Measurements from ENCODE around the gene FAXDC2. TPM values are rescaled to one million over a fixed set of nuclear protein-coding genes. Genes with fewer than 3 reads are reported as not detected.

Gene FAXDC2, protein sequence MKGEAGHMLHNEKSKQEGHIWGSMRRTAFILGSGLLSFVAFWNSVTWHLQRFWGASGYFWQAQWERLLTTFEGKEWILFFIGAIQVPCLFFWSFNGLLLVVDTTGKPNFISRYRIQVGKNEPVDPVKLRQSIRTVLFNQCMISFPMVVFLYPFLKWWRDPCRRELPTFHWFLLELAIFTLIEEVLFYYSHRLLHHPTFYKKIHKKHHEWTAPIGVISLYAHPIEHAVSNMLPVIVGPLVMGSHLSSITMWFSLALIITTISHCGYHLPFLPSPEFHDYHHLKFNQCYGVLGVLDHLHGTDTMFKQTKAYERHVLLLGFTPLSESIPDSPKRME
- total RNA-seq (ENCODE audit: low replicate concordance) = 7.3 and 9.2 TPM in 2 replicates

DNA sequence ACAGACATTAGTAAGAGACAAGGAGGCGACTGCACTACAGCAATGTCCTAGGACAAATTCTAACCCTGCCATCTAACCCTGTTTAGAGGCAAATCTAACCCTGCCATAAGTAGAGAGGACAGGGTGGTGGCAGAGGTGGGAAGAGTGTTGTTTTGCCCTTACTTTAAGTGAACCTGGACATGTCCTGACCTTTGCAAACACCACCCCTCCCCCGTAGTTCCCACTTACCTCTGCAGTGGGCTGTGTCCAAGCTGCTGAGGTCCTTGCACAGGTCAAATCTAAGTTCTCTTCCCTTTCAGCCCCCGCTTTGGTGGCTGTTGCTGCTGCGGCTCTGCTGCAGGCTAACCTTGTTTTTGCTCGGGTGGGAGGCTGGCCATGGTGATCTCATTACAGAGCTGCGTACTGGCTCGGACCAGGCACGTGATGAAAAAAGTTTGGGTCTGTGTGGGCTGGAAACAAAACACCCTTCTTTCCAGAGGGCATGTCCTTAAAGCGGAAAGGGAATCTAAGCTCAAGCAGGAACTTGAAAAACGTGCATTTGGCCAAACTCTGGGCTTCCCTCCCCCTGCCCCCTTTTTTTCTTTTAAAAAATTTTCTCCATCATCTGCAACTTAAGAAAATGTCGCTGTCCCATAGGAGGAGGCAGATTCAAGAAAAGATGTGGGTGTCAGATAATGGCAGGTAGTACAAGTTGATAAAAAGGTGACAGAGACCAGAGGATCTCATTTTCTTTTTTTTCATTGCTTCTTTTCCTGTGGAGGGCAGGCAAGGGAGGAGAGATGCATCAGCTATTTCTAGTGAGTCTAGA lies at the start of gene FAXDC2:
TSS of gene FAXDC2 (minus strand) at position 349 of the 808 bp plus-strand sequence. CDS start 12,425 bp downstream, outside the sequence.
- Mint-ChIP-seq H3K9me3 (no peaks in the 10 kb centered on the region), H3K27me3 (ENCODE audit: insufficient read depth, low read depth) (peaks cover 2% of the 10 kb centered on the region), H3K36me3 (peaks cover 1% of the 10 kb centered on the region), H3K27ac (peak within 1 kb of the TSS; percentile 98), H3K4me3 (peak within 1 kb of the TSS; percentile 90), H3K4me1 (peaks cover 25% of the 10 kb centered on the region)
- no peaks in the 10 kb centered on the region for H4K20me1 ChIP-seq (ENCODE audit: low read depth)
- H3K9me3 ChIP-seq (ENCODE audit: low read depth) = no peaks in the 10 kb centered on the region
- no peaks in the 10 kb centered on the region for H3K27me3 ChIP-seq
- no peaks in the 10 kb centered on the region for H3K79me2 ChIP-seq (ENCODE audit: low read depth)
- H3K4me1 ChIP-seq = peaks cover 6% of the 10 kb centered on the region
- TF ChIP-seq, protein P1, sequence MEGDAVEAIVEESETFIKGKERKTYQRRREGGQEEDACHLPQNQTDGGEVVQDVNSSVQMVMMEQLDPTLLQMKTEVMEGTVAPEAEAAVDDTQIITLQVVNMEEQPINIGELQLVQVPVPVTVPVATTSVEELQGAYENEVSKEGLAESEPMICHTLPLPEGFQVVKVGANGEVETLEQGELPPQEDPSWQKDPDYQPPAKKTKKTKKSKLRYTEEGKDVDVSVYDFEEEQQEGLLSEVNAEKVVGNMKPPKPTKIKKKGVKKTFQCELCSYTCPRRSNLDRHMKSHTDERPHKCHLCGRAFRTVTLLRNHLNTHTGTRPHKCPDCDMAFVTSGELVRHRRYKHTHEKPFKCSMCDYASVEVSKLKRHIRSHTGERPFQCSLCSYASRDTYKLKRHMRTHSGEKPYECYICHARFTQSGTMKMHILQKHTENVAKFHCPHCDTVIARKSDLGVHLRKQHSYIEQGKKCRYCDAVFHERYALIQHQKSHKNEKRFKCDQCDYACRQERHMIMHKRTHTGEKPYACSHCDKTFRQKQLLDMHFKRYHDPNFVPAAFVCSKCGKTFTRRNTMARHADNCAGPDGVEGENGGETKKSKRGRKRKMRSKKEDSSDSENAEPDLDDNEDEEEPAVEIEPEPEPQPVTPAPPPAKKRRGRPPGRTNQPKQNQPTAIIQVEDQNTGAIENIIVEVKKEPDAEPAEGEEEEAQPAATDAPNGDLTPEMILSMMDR (IDR thresholded peaks at IDR 0.05) = no peak
- no peak for TF ChIP-seq EZH2phosphoT487 (IDR thresholded peaks at IDR 0.05)
- no peak for TF ChIP-seq EZH2 (IDR thresholded peaks at IDR 0.05)
- H3K4me3 ChIP-seq = peak within 1 kb of the TSS; percentile 47
- no peak within 1 kb of the TSS for H3K27ac ChIP-seq
- peak within 1 kb of the TSS; percentile 83 for H2AFZ ChIP-seq (replicated peaks)
- H3K9ac ChIP-seq = no peak within 1 kb of the TSS
- peak; percentile 75 for DNase-seq (ENCODE audit: low spot score)
- H3K36me3 ChIP-seq = no peaks in the 10 kb centered on the region
- H3K4me2 ChIP-seq = peak within 1 kb of the TSS; percentile 79
- peaks cover 18% of the 10 kb centered on the region for H3F3A ChIP-seq (ENCODE audit: low read depth)

DNA sequence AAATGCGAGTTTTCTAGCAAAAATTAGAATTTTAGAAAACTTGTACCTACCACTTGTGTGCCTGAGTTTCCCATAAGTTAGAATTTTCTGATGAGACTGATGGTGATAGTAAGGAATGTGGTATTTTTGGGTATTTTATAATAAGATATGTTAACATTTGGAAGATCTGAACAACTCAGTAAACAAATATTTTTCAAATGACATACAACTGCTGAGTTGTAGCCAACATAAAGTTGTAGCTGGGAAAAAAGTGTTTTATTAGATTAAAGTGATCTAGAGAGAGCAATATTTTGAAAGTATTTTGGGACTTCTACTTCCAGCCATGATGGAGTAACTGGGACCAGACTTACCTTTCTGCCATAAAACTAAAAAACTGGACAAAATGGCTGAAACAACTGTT lies 49.7 kb upstream of the FAXDC2 start:
- no peak for DNase-seq (ENCODE audit: low spot score)
- Histone ChIP-seq H3K4me1 (no peaks in the 10 kb centered on the region), H4K20me1 (ENCODE audit: low read depth) (no peaks in the 10 kb centered on the region), H3K27me3 (no peaks in the 10 kb centered on the region), H3K79me2 (ENCODE audit: low read depth) (no peaks in the 10 kb centered on the region), H3K4me3 (no peak overlapping the region), H3K9ac (no peak overlapping the region), H3K27ac (no peak overlapping the region), H3K4me2 (no peak overlapping the region), H3K9me3 (ENCODE audit: low read depth) (no peaks in the 10 kb centered on the region), H3K36me3 (peaks cover 28% of the 10 kb centered on the region), H3F3A (ENCODE audit: low read depth) (no peaks in the 10 kb centered on the region), H2AFZ (replicated peaks) (no peak overlapping the region)
- TF ChIP-seq EZH2 (IDR thresholded peaks at IDR 0.05) (no peak), EZH2phosphoT487 (IDR thresholded peaks at IDR 0.05) (no peak)
- TF ChIP-seq, protein P1 (IDR thresholded peaks at IDR 0.05) = no peak
- Mint-ChIP-seq H3K36me3 (peaks cover 26% of the 10 kb centered on the region), H3K4me1 (no peaks in the 10 kb centered on the region), H3K27ac (no peak overlapping the region), H3K27me3 (ENCODE audit: insufficient read depth, low read depth) (no peaks in the 10 kb centered on the region), H3K4me3 (no peak overlapping the region), H3K9me3 (no peaks in the 10 kb centered on the region)

DNA sequence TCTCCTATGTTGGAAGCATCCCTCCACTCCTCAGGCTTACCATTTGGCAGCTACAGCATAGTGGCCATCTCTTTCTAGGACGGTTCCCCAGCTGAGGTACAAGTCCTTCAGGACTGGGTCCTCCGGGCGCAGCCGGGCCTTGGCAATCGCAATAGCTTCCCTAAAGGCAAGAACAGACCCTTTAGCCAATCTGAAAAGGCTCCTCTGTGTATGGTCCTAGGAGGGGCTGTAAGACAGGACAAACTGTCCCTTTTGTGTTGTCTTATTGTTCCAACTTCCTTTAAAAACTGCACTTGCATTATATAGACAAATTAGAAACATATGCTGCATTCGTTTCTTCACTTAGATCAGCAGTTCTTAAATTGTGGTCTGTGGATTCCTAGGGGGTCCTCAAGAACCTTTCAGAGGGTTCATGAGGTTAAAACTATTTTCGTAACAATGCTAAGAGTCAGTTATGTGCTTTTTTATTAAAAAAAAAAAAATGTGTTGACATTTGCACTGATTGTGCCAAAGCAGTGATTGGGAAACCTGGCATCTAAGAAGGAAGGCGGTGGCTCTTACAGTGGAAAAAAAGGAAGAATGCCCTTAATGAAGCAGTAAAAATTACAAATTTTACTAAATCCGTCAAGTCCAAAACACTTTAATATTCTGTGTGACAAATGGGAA lies 48.9 kb upstream of the FAXDC2 start:
- TF ChIP-seq EZH2phosphoT487 (IDR thresholded peaks at IDR 0.05) (no peak), EZH2 (IDR thresholded peaks at IDR 0.05) (no peak)
- TF ChIP-seq, protein P1 (IDR thresholded peaks at IDR 0.05) = no peak
- no peak overlapping the region for H2AFZ ChIP-seq (replicated peaks)
- peaks cover 24% of the 10 kb centered on the region for H3K36me3 ChIP-seq
- no peak overlapping the region for H3K4me2 ChIP-seq
- H3K4me3 ChIP-seq = no peak overlapping the region
- H3K27ac Mint-ChIP-seq = no peak overlapping the region
- no peaks in the 10 kb centered on the region for H3K9me3 Mint-ChIP-seq
- no peaks in the 10 kb centered on the region for H3K27me3 Mint-ChIP-seq (ENCODE audit: insufficient read depth, low read depth)
- H3K27ac ChIP-seq = no peak overlapping the region
- H4K20me1 ChIP-seq (ENCODE audit: low read depth) = no peaks in the 10 kb centered on the region
- peaks cover 23% of the 10 kb centered on the region for H3K36me3 Mint-ChIP-seq
- H3K27me3 ChIP-seq = no peaks in the 10 kb centered on the region
- no peaks in the 10 kb centered on the region for H3F3A ChIP-seq (ENCODE audit: low read depth)
- H3K4me1 ChIP-seq = no peaks in the 10 kb centered on the region
- H3K4me1 Mint-ChIP-seq = no peaks in the 10 kb centered on the region
- H3K9ac ChIP-seq = no peak overlapping the region
- no peaks in the 10 kb centered on the region for H3K79me2 ChIP-seq (ENCODE audit: low read depth)
- no peaks in the 10 kb centered on the region for H3K9me3 ChIP-seq (ENCODE audit: low read depth)
- no peak for DNase-seq (ENCODE audit: low spot score)
- no peak overlapping the region for H3K4me3 Mint-ChIP-seq

Data from neural progenitor cell (in vitro differentiated cells).